Putamen (tissue), 1 donor: ENCODE measurements around the gene CCDC194.

Source experiments
- DNase-seq: peaks from one replicate; pipeline ENCODE4 v3.0.0-alpha.2; 2016; ENCODE audit warnings: low spot score

The CCDC194 gene, protein sequence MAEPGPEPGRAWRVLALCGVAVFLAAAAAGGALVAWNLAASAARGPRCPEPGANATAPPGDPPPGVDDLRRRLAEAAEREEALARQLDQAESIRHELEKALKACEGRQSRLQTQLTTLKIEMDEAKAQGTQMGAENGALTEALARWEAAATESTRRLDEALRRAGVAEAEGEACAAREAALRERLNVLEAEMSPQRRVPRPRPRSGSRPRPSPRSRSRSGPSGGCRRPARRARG

GRCh38 chr19:17393914-17394313 is at the start of gene CCDC194:
TSS of gene CCDC194 (minus strand) at chr19:17394196. CDS start at chr19:17394158, 38 bp downstream.
- DNase-seq, result no peak

- DNase-seq, result no peak
Measured at GRCh38 chr19:17441241-17442021, 47.4 kb upstream of the CCDC194 start.

GRCh38 chr19:17436874-17437267 is 42.9 kb upstream of the CCDC194 start:
- no peak for DNase-seq

GRCh38 chr19:17436094-17436873 is 42.3 kb upstream of the CCDC194 start:
- no peak for DNase-seq

DNA sequence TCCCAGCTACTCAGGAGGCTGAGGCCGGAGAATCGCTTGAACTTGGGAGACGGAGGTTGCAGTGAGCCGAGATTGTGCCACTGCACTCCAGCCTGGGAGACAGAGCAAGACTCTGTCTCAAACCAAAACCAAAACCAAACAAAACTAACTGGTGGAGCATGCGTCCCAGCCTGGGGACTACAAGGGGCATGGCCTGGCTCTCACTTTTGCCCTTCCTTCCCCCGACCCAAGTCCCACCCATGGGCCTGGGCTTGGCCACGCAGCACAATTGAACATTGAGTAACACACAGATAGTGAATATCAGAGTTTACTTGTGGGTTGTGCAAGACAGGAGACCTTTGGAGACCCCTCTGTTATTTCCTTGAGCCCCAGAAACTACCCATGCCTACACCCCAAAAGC is 41.2 kb upstream of the CCDC194 start:
- no peak for DNase-seq

DNA sequence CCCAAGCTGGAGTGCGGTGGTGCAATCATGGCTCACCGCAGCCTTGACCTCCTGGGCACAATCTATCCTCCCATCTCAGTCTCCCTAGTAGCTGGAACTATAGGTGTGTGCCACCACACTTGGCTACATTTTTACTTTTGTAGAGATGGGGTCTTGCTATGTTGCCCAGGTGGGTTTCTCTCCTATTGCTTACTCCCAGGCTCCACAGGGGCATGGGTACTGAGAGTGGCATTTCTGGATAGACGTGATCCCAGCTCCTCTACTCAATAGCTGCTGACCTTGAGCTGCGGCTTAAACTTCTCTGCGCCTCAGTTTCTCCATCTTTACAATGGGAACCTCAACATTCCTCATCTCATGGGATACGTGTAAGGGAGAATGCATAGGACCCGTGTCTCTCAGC is 37.4 kb upstream of the CCDC194 start:
- no peak for DNase-seq

GRCh38 chr19:17429641-17430113 is 35.7 kb upstream of the CCDC194 start:
- no peak for DNase-seq

DNA sequence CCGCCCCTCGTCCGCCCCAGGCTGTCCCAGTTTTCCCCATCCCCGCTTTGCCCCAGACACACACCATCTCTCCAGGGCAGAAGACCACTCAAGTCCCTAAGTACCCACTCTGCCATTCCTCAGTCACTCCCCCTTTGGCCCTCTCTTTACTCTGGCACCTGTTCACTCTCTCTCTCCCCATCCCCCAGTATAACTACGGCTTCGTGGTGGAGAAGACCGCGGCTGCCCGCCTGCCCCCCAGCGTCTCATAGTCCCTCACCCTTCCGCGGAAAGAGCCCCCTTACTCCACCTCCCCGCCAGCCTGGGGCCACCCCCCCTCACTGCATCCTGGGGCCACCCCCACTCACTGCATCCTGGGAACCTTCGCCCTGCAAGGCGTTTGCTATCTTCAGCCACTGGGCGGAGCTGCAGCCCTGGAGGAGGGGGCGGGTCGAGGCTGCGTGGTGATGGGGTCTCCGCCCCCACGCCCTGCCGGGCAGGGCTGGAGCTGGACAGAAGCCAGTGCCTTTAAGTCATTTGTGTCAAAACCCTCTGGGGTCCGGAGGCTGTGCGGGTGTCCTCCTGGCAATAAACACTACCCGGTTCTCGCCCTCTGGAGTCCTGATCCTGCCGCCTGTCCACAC is 30.9 kb upstream of the CCDC194 start:
- no peak for DNase-seq

DNA sequence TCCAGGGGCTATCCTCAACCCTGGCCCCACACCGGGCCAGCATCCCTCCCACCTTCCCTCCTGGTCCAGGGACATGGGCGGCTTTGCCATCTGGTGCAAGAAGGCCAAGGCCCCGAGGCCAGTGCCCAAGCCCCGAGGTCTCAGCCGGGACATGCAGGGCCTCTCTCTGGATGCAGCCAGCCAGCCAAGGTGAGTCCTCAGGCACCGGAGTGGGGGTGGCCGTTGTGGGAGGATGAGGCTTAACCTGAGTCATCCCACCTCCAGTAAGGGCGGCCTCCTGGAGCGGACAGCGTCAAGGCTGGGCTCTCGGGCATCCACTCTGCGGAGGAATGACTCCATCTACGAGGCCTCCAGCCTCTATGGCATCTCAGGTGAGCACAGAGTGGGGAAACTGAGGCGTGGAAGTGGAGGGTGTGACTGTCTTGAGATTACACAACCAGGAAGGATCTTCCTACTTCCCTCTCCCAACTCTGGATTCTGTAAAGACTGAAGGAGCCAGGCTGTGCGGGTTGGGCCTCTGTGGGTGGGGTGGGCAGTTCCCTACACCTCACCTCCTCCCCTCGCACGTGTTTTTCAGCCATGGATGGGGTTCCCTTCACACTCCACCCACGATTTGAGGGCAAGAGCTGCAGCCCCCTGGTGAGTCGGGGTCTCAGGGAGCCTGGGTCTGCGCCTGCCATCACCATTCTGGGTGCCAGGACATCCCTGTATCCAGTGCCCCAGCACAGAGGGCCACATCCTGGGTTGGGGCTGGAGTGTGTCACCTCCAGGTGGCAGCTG is 29.6 kb upstream of the CCDC194 start:
- DNase-seq, result no peak

GRCh38 chr19:17421942-17422341 is 27.9 kb upstream of the CCDC194 start:
- no peak for DNase-seq

DNA sequence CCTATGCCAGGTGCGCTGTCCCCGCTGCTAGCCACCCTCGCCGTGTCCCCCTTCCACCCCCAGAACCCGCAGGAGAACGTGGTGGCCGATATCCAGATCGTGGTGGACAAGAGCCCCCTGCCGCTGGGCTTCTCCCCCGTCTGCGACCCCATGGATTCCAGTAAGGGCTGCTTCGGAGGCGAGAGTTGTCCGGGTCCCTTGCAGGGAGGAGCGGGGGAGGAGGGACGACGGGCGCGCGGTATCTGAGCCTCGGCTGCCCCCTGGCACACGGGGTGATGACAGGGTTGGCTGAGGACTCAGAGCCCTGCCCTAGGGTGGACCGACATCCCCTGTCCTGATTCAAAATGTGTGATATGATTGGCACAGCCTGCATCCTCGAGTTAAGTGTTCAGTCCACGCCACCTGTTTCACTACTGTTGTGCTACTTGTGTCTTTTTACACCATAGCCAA is 26.5 kb upstream of the CCDC194 start:
- no peak for DNase-seq

GRCh38 chr19:17419621-17420474 is 25.9 kb upstream of the CCDC194 start, which contains the start of gene MVB12A:
TSS of gene MVB12A (plus strand) at chr19:17420047. CDS start at chr19:17420136, 89 bp downstream.
- peak; percentile 99 for DNase-seq

DNA sequence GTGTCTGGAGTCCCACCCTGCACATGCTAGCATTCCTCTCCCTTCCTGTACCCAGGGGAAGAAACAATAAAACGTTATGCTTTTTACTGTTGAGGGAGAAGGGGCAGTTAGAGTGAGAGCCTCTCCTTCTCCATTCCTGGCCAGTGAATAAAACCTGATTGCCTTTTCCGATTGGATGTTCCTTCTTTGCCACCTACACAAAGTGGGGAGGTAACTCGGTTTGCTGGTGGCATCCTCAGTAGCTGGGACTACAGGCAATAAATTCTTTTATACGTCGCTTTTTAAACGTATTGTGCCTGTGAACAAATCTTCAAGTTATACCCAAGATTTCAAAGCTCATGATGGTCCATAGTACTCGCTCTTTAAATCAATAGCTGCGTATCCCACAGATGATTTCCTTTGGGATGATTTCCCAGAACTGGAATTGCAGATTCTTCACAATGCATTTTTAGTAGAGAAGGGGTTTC is 25.2 kb upstream of the CCDC194 start:
- no peak for DNase-seq

DNA sequence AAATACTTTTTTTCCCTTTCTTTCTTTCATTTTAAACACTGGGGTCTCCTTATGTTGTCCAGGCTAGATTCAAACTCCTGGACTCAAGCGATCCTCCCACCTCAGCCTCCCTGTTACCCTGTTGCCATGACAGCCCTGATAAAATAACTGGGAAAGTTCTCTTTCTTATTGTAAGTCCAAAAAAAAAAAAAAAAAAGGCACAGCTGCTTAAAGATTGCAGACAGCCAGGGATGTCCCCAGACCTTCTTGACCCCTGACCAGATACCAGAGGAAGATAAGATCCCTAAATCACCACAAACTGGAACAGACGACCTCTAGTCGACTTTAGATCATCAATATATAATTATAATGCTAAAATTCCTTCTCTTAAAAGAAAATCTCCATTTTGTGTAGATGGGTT is 24.7 kb upstream of the CCDC194 start:
- no peak for DNase-seq

GRCh38 chr19:17415121-17415520 is 21.1 kb upstream of the CCDC194 start:
- no peak for DNase-seq

DNA sequence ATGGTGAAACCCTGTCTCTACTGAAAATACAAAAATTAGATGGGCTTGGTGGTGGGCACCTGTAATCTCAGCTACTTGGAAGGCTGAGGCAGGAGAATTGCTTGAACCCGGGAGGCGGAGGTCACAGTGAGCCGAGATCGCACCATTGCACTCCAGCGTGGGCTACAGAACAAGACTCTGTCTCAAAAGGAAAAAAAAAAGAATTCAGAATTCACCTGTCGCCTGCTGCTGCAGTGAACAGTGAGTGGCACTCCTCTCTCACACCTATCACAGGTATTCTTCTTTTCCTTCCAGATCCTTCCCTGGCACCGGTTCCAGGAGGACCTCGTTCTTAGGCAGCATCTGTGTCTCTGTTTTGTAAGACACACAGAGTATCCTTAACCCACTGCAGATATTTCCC is 20.1 kb upstream of the CCDC194 start:
- DNase-seq, result no peak

GRCh38 chr19:17411801-17412200 is 17.8 kb upstream of the CCDC194 start:
- no peak for DNase-seq

- DNase-seq, result no peak
Measured at GRCh38 chr19:17409990-17410389, 16.0 kb upstream of the CCDC194 start.

GRCh38 chr19:17406887-17407196 is 12.8 kb upstream of the CCDC194 start:
- no peak for DNase-seq
